IMR-90 (cell line): Measurements from ENCODE around the gene NFAT5.

ENCODE experiments used
- BHLHE40 ChIP-seq: fragments of 150-350 bp; IDR thresholded peaks from 2 replicates; pipeline ENCODE4 v1.6.1; 2016; ENCODE audit warnings: mild to moderate bottlenecking, low read depth, low read length
- CEBPB ChIP-seq: IDR thresholded peaks from 2 replicates; pipeline ENCODE4 v1.6.1; 2012; ENCODE audit warnings: low read depth, low read length, improper control_type of control experiment
- CHD1 ChIP-seq: IDR thresholded peaks from 2 replicates; pipeline ENCODE4 v1.6.1; 2012; ENCODE audit warnings: low read depth, low read length, improper control_type of control experiment
- CTCF ChIP-seq: conservative IDR thresholded peaks from 2 replicates; pipeline ENCODE4 v1.5.1; 2012; ENCODE audit warnings: mild to moderate bottlenecking, low read depth, low read length, improper control_type of control experiment
- FOS ChIP-seq: fragments of 150-350 bp; IDR thresholded peaks from 2 replicates; pipeline ENCODE4 v1.6.1; 2016; ENCODE audit warnings: low read depth, low read length
- MAFK ChIP-seq: IDR thresholded peaks from 2 replicates; pipeline ENCODE4 v1.6.1; 2012; ENCODE audit warnings: low read depth, low read length, improper control_type of control experiment
- MXI1 ChIP-seq: IDR thresholded peaks from 2 replicates; pipeline ENCODE4 v1.6.1; 2012; ENCODE audit warnings: low read depth, mild to moderate bottlenecking, low read length, moderate library complexity, borderline replicate concordance
- NFE2L2 ChIP-seq: fragments of 150-350 bp; IDR thresholded peaks from 2 replicates; pipeline ENCODE4 v1.6.1; 2016; ENCODE audit warnings: low read depth, mild to moderate bottlenecking, low read length
- POLR2A ChIP-seq: IDR thresholded peaks from 2 replicates; pipeline ENCODE4 v1.6.1; 2012; ENCODE audit warnings: mild to moderate bottlenecking, low read depth, low read length
- RAD21 ChIP-seq: IDR thresholded peaks from 2 replicates; pipeline ENCODE4 v1.6.1; 2012; ENCODE audit warnings: low read length, improper control_type of control experiment
- RCOR1 ChIP-seq: IDR thresholded peaks from 2 replicates; pipeline ENCODE4 v1.6.1; 2012; ENCODE audit warnings: mild to moderate bottlenecking, low read length, improper control_type of control experiment; ENCODE audit not compliant: insufficient replicate concordance
- RFX5 ChIP-seq: IDR thresholded peaks from 2 replicates; pipeline ENCODE4 v1.8.0; 2012; ENCODE audit warnings: low read depth, mild to moderate bottlenecking, low read length, moderate library complexity
- SMC3 ChIP-seq: fragments of 150-350 bp; IDR thresholded peaks from 2 replicates; pipeline ENCODE4 v1.6.1; 2016; ENCODE audit warnings: low read depth, mild to moderate bottlenecking, antibody characterized with exemption, low read length, moderate library complexity
- TF ChIP-seq, protein P1 (sequence below): fragments of 150-350 bp; IDR thresholded peaks from 2 replicates; pipeline ENCODE4 v1.6.1; 2017; ENCODE audit warnings: mild to moderate bottlenecking, antibody characterized with exemption, low read length, low read depth

GRCh38 chr16:69544088-69544487, 21.7 kb upstream of the NFAT5 start:
- TF ChIP-seq CTCF = no peak
- no peak for TF ChIP-seq POLR2A
- TF ChIP-seq MAFK = no peak
- no peak for TF ChIP-seq RFX5
- TF ChIP-seq, protein P1, sequence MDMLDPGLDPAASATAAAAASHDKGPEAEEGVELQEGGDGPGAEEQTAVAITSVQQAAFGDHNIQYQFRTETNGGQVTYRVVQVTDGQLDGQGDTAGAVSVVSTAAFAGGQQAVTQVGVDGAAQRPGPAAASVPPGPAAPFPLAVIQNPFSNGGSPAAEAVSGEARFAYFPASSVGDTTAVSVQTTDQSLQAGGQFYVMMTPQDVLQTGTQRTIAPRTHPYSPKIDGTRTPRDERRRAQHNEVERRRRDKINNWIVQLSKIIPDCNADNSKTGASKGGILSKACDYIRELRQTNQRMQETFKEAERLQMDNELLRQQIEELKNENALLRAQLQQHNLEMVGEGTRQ = no peak
- no peak for TF ChIP-seq CHD1
- no peak for TF ChIP-seq BHLHE40
- no peak for TF ChIP-seq RAD21
- TF ChIP-seq SMC3 = no peak
- TF ChIP-seq MXI1 = no peak
- TF ChIP-seq CEBPB = no peak
- TF ChIP-seq NFE2L2 = no peak
- no peak for TF ChIP-seq FOS
- TF ChIP-seq RCOR1 = no peak
